Measurements from ENCODE around the gene MYT1.

- no peak for TF ChIP-seq RFX1 (IDR thresholded peaks at IDR 0.05)
- TF ChIP-seq, protein P1, sequence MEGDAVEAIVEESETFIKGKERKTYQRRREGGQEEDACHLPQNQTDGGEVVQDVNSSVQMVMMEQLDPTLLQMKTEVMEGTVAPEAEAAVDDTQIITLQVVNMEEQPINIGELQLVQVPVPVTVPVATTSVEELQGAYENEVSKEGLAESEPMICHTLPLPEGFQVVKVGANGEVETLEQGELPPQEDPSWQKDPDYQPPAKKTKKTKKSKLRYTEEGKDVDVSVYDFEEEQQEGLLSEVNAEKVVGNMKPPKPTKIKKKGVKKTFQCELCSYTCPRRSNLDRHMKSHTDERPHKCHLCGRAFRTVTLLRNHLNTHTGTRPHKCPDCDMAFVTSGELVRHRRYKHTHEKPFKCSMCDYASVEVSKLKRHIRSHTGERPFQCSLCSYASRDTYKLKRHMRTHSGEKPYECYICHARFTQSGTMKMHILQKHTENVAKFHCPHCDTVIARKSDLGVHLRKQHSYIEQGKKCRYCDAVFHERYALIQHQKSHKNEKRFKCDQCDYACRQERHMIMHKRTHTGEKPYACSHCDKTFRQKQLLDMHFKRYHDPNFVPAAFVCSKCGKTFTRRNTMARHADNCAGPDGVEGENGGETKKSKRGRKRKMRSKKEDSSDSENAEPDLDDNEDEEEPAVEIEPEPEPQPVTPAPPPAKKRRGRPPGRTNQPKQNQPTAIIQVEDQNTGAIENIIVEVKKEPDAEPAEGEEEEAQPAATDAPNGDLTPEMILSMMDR (IDR thresholded peaks at IDR 0.05 in 2 of 3, conservative IDR thresholded peaks at IDR 0.05 in 1 of 3; ENCODE audit: insufficient read depth in 2 of 3, low read depth in 1 of 3, low read length in 3 of 3) = no peak
- no peak for TF ChIP-seq EZH2 (IDR thresholded peaks at IDR 0.05; ENCODE audit: borderline replicate concordance, low read depth, low read length)
- no peak for TF ChIP-seq SMAD1 (IDR thresholded peaks at IDR 0.05; ENCODE audit: low read depth, low read length, partially characterized antibody)
- no peak for TF ChIP-seq STAG1 (CRISPR knock-in tag; IDR thresholded peaks at IDR 0.05; ENCODE audit: borderline replicate concordance)
- no peak for TF ChIP-seq BRD4 (IDR thresholded peaks at IDR 0.05)
- TF ChIP-seq ZKSCAN1 (IDR thresholded peaks at IDR 0.05; ENCODE audit: low read depth, low read length) = no peak
- TF ChIP-seq GTF2F1 (IDR thresholded peaks at IDR 0.05; ENCODE audit: low read depth, low read length) = no peak
- no peak for TF ChIP-seq MYC (IDR thresholded peaks at IDR 0.05; ENCODE audit: low read depth, low read length)
- TF ChIP-seq MYC (CRISPR knock-in tag; IDR thresholded peaks at IDR 0.05; ENCODE audit: borderline replicate concordance, low read depth) = no peak
- TF ChIP-seq NONO (IDR thresholded peaks at IDR 0.05; ENCODE audit: low read depth in 2 of 2, low read length in 1 of 2) = no peak
- no peak for TF ChIP-seq SMARCB1 (IDR thresholded peaks at IDR 0.05; ENCODE audit: insufficient read length, low read depth)
- TF ChIP-seq CHCHD3 (CRISPR knock-in tag; IDR thresholded peaks at IDR 0.05) = no peak
- TF ChIP-seq CTBP1 (IDR thresholded peaks at IDR 0.05; ENCODE audit: borderline replicate concordance) = no peak
Measured at GRCh38 chr20:64228751-64229506, 64.7 kb downstream of the MYT1 start.
